HCT116 (cell line): ENCODE results near the gene C1orf159.

Experiments used
- CTCF ChIP-seq, 3 experiments: fragments of 200-600 bp in 1 of 3; sonication (generic) in 1 of 3; IDR thresholded peaks in 2 of 3; conservative IDR thresholded peaks in 1 of 3; 2 replicates each; pipeline ENCODE4 v1.5.1; 2012 to 2017; ENCODE audit warnings: low read depth in 2 of 3, low read length in 2 of 3, antibody characterized with exemption in 1 of 3, borderline replicate concordance in 1 of 3, control low read depth in 1 of 3, mild to moderate bottlenecking in 1 of 3, mixed read lengths in 1 of 3, mixed run types in 1 of 3, moderate library complexity in 1 of 3; ENCODE audit not compliant: insufficient read depth in 1 of 3
- EGR1 ChIP-seq: IDR thresholded peaks from 2 replicates; pipeline ENCODE4 v1.6.1; 2012; ENCODE audit warnings: low read depth
- EZH2 ChIP-seq: fragments of 200-600 bp; sonication (generic); IDR thresholded peaks from 2 replicates; pipeline ENCODE4 v1.6.1; 2017; ENCODE audit warnings: antibody characterized with exemption, mixed run types
- EZH2phosphoT487 ChIP-seq: fragments of 200-600 bp; IDR thresholded peaks from 2 replicates; pipeline ENCODE4 v1.6.1; 2018; ENCODE audit warnings: antibody characterized with exemption, borderline replicate concordance
- JUND ChIP-seq: IDR thresholded peaks from 2 replicates; pipeline ENCODE4 v1.6.1; 2012
- MAX ChIP-seq: IDR thresholded peaks from 2 replicates; pipeline ENCODE4 v1.6.1; 2012
- POLR2A ChIP-seq: IDR thresholded peaks from 2 replicates; pipeline ENCODE4 v1.7.0; 2011; ENCODE audit warnings: borderline replicate concordance; ENCODE audit not compliant: insufficient read depth, insufficient read length; ENCODE audit errors: extremely low read depth
- POLR2AphosphoS5 ChIP-seq: IDR thresholded peaks from 2 replicates; pipeline ENCODE4 v1.6.1; 2011; ENCODE audit warnings: mild to moderate bottlenecking, low read depth, low read length, moderate library complexity
- RAD21 ChIP-seq: IDR thresholded peaks from 2 replicates; pipeline ENCODE4 v1.6.1; 2012; ENCODE audit warnings: low read depth, mild to moderate bottlenecking
- REST ChIP-seq: IDR thresholded peaks from 2 replicates; pipeline ENCODE4 v1.6.1; 2012; ENCODE audit warnings: low read depth
- SIN3A ChIP-seq: IDR thresholded peaks from 2 replicates; pipeline ENCODE4 v1.6.1; 2012; ENCODE audit warnings: low read depth
- YY1 ChIP-seq: IDR thresholded peaks from 2 replicates; pipeline ENCODE4 v1.6.1; 2011; ENCODE audit warnings: low read length, low read depth, moderate library complexity, mild to moderate bottlenecking; ENCODE audit not compliant: insufficient replicate concordance; ENCODE audit errors: extremely low read depth
- ZFX ChIP-seq: fragments of 450-650 bp; IDR thresholded peaks from 2 replicates; pipeline ENCODE4 v1.6.1; 2017

DNA sequence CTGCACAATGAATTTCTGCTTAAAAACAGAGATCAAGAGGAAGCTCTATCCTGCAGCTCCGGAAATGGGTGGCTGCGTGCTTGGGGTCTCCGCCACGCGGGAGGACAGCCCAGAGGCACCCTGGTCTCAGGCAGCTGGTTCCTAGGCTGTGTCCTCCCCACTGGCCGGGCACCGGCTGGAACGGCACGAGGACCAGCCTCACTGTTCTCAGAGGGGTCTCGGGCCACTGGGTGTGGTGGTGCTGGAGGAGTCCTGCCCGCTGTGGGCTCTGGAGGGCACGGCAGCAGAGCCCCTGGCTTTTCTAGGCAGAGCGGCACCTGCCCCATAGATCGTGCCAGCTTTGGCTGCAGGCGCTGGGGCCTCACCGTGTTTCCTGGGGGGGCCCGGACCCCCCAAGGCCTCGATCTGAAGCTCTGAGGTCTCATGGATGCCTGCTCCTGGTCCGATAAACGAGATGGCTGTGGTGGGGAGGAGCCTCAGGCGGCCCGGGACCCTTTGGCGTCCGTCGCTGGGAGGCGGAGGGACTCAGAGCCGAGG is 33.6 kb downstream of the C1orf159 start:
- TF ChIP-seq ZFX (no peak), JUND (no peak), CTCF (IDR thresholded peaks at IDR 0.05 in 2 of 3, conservative IDR thresholded peaks at IDR 0.05 in 1 of 3; ENCODE audit: borderline replicate concordance in 1 of 3, insufficient read depth in 1 of 3, low read depth in 2 of 3, low read length in 2 of 3) (no peak), POLR2A (no peak), EZH2 (no peak), RAD21 (no peak), SIN3A (no peak), EZH2phosphoT487 (no peak), MAX (no peak), YY1 (no peak), EGR1 (no peak), POLR2AphosphoS5 (no peak), REST (no peak)
